Smooth muscle cell (in vitro differentiated cells): ENCODE results near the gene VAV1. TPM values are rescaled to one million over a fixed set of nuclear protein-coding genes. Genes with fewer than 3 reads are reported as not detected.

Source experiments
- DNase-seq: peaks from one replicate; lab custom pipeline; 2025; ENCODE audit not compliant: unreplicated experiment; lab: John Stamatoyannopoulos, UW
- H2AFZ ChIP-seq: fragments of 200-600 bp; sonication (generic); 2 replicates; pipeline ENCODE4 v1.6.0; 2016; ENCODE audit warnings: antibody characterized with exemption, low read depth, mild to moderate bottlenecking
- H3F3A ChIP-seq: fragments of 200-600 bp; sonication (generic); 2 replicates; pipeline ENCODE4 v1.6.0; 2017; ENCODE audit warnings: antibody characterized with exemption, low read depth
- H3K27ac ChIP-seq: fragments of 200-600 bp; sonication (generic); 2 replicates; pipeline ENCODE4 v1.5.1; 2016; ENCODE audit warnings: low read depth, mild to moderate bottlenecking
- H3K27me3 ChIP-seq: fragments of 200-600 bp; sonication (generic); 2 replicates; pipeline ENCODE4 v1.6.1; 2016; ENCODE audit warnings: low read depth, mild to moderate bottlenecking
- H3K36me3 ChIP-seq: fragments of 200-600 bp; sonication (generic); 2 replicates; pipeline ENCODE4 v1.5.1; 2016; ENCODE audit warnings: low read depth
- H3K4me1 ChIP-seq: fragments of 200-600 bp; sonication (generic); 2 replicates; pipeline ENCODE4 v1.5.1; 2016; ENCODE audit warnings: low read depth
- H3K4me2 ChIP-seq: fragments of 200-600 bp; sonication (generic); 2 replicates; pipeline ENCODE4 v1.6.0; 2016; ENCODE audit warnings: mild to moderate bottlenecking
- H3K4me3 ChIP-seq: fragments of 200-600 bp; sonication (generic); 2 replicates; pipeline ENCODE4 v1.5.1; 2016; ENCODE audit warnings: mild to moderate bottlenecking
- H3K79me2 ChIP-seq: fragments of 200-600 bp; sonication (generic); 2 replicates; pipeline ENCODE4 v1.6.0; 2016; ENCODE audit warnings: low read depth, mild to moderate bottlenecking
- H3K9ac ChIP-seq: fragments of 200-600 bp; sonication (generic); 2 replicates; pipeline ENCODE4 v1.6.0; 2016; ENCODE audit warnings: low read depth
- H3K9me3 ChIP-seq: fragments of 200-600 bp; sonication (generic); replicated peaks from 2 replicates; pipeline ENCODE4 v1.5.1; 2016; ENCODE audit warnings: low read depth
- H4K20me1 ChIP-seq: fragments of 200-600 bp; sonication (generic); 2 replicates; pipeline ENCODE4 v1.6.0; 2016; ENCODE audit warnings: low read depth
- CTCF ChIP-seq: fragments of 200-600 bp; sonication (generic); IDR thresholded peaks from 2 replicates; pipeline ENCODE4 v1.5.1; 2017; ENCODE audit warnings: borderline replicate concordance, mild to moderate bottlenecking, antibody characterized with exemption; ENCODE audit not compliant: insufficient read depth, poor library complexity, severe bottlenecking
- WGBS: methylation state at CpG from one replicate; pipeline ENCODE4 v1.1.7; 2016; ENCODE audit warnings: low lambda C conversion rate; 5-methylcytosine and 5-hydroxymethylcytosine counted together
- microRNA-seq: library from miRNA; unstranded; fragments of <30 nt; microRNA quantifications from one replicate; pipeline ENCODE4, GENCODE V29; 2016; ENCODE audit warnings: borderline number of aligned reads
- polyA plus RNA-seq: library from polyadenylated mRNA; unstranded; fragments of >200 nt; fragmentation: Nextera tagmentation; extraction: Ambion mirVana; gene quantifications from 2 replicates; pipeline ENCODE4 v1.2.1, GENCODE V29; 2016
- total RNA-seq: library from RNA; depleted of rRNA; stranded (reverse); fragments of >200 nt; gene quantifications from 2 replicates; pipeline ENCODE4 v1.2.3, GENCODE V29; 2014

VAV1 gene
- total and polyA plus RNA-seq, 2 experiments from 2014 or later = not detected

- Histone ChIP-seq H3K9me3 (peaks cover 3% of the 10 kb centered on the region), H2AFZ (no peak overlapping the region), H4K20me1 (no peaks in the 10 kb centered on the region), H3K4me1 (no peaks in the 10 kb centered on the region), H3F3A (no peaks in the 10 kb centered on the region), H3K36me3 (no peaks in the 10 kb centered on the region), H3K9ac (no peak overlapping the region), H3K27ac (no peak overlapping the region), H3K4me3 (no peak overlapping the region), H3K4me2 (no peak overlapping the region), H3K27me3 (no peaks in the 10 kb centered on the region), H3K79me2 (no peaks in the 10 kb centered on the region)
- DNase-seq = no peak
- WGBS = 93% methylated on average over 3 of the region's 3 CpGs
- no peak for TF ChIP-seq CTCF
Observed at GRCh38 chr19:6906559-6907060, 134.1 kb downstream of the VAV1 start.

Small RNA genes lying within 50 kb of the gene (microRNA-seq; reads per million reads assigned to microRNA genes)
- gene MIR6791 = not detected

Other genes starting within 250 kb of the VAV1 start
- 1.3 and 3.4 TPM in 2 replicates for gene TNFSF9, start 241.7 kb upstream of the VAV1 start, total RNA-seq
- gene TNFSF9, start 241.7 kb upstream of the VAV1 start, polyA plus RNA-seq = 4.6 and 7.3 TPM in 2 replicates
- gene CD70, start 181.6 kb upstream of the VAV1 start, total RNA-seq = 0.54 TPM in 1 of 2 replicates, not detected in the other
- not detected in 2 replicates for gene CD70, start 181.6 kb upstream of the VAV1 start, polyA plus RNA-seq
- not detected in 2 replicates for gene TNFSF14, start 102.5 kb upstream of the VAV1 start, total RNA-seq
- gene TNFSF14, start 102.5 kb upstream of the VAV1 start, polyA plus RNA-seq = not detected in 2 replicates
- gene C3, start 52.1 kb upstream of the VAV1 start, total RNA-seq = 10.0 and 25.1 TPM in 2 replicates
- 6.4 and 8.8 TPM in 2 replicates for gene C3, start 52.1 kb upstream of the VAV1 start, polyA plus RNA-seq
- 34.4 and 51.3 TPM in 2 replicates for gene GPR108, start 35.1 kb upstream of the VAV1 start, total RNA-seq
- 62.1 and 75.1 TPM in 2 replicates for gene GPR108, start 35.1 kb upstream of the VAV1 start, polyA plus RNA-seq
- gene TRIP10, start 33.0 kb upstream of the VAV1 start, total RNA-seq = 55.0 and 57.8 TPM in 2 replicates
- gene TRIP10, start 33.0 kb upstream of the VAV1 start, polyA plus RNA-seq = 67.8 and 89.8 TPM in 2 replicates
- 6.5 and 9.3 TPM in 2 replicates for gene SH2D3A, start 5.3 kb upstream of the VAV1 start, total RNA-seq
- 6.2 and 15.8 TPM in 2 replicates for gene SH2D3A, start 5.3 kb upstream of the VAV1 start, polyA plus RNA-seq
- gene ADGRE1, start 114.9 kb downstream of the VAV1 start, total RNA-seq = not detected in 2 replicates
- not detected in 2 replicates for gene ADGRE1, start 114.9 kb downstream of the VAV1 start, polyA plus RNA-seq
- not detected in 2 replicates for gene MBD3L2B, start 248.7 kb downstream of the VAV1 start, total RNA-seq
- gene MBD3L2B, start 248.7 kb downstream of the VAV1 start, polyA plus RNA-seq = not detected in 2 replicates